Calu3 (cell line): ENCODE results near the gene ROBO3. TPM values are rescaled to one million over a fixed set of nuclear protein-coding genes. Genes with fewer than 3 reads are reported as not detected.

ENCODE experiments used
- BruUV-seq: library from RNA; stranded (reverse); fragments of 400-500 nt; replicated peaks from 2 replicates; lab custom pipeline; 2021; lab: Mats Ljungman, UMichigan
- CTCF ChIA-PET: fragments of 300-600 bp; sonication (Branson Sonifier 250); formaldehyde crosslinking; loops from one replicate; lab custom pipeline; 2022; ENCODE audit warnings: antibody characterized with exemption; lab: Charles Lee
- DNase-seq: peaks from one replicate; pipeline ENCODE4 v3.0.0; 2022
- H3K27ac Mint-ChIP-seq: one replicate; pipeline ENCODE4 v1.8.0; 2022; ENCODE audit warnings: mixed read lengths; ENCODE audit not compliant: unreplicated experiment
- H3K27me3 Mint-ChIP-seq: one replicate; pipeline ENCODE4 v1.8.0; 2022; ENCODE audit warnings: mixed read lengths; ENCODE audit not compliant: unreplicated experiment
- H3K36me3 Mint-ChIP-seq: one replicate; pipeline ENCODE4 v1.8.0; 2022; ENCODE audit warnings: mild to moderate bottlenecking, moderate library complexity, mixed read lengths; ENCODE audit not compliant: insufficient read depth, unreplicated experiment
- H3K4me1 Mint-ChIP-seq: one replicate; pipeline ENCODE4 v1.8.0; 2022; ENCODE audit warnings: mild to moderate bottlenecking, low read depth, mixed read lengths; ENCODE audit not compliant: unreplicated experiment
- H3K4me3 Mint-ChIP-seq: one replicate; pipeline ENCODE4 v1.8.0; 2022; ENCODE audit warnings: mild to moderate bottlenecking, low read depth, moderate library complexity, mixed read lengths; ENCODE audit not compliant: unreplicated experiment
- H3K9me3 Mint-ChIP-seq: one replicate; pipeline ENCODE4 v1.8.0; 2022; ENCODE audit warnings: low read depth, mixed read lengths; ENCODE audit not compliant: unreplicated experiment
- intact Hi-C: fragments of 100-400 bp; cut with micrococcal nuclease; formaldehyde crosslinking; loops from one replicate; pipeline ENCODE4 v1.10.0; 2022; ENCODE audit not compliant: unreplicated experiment
- total RNA-seq: library from RNA; stranded (reverse); gene quantifications from 2 replicates; pipeline ENCODE4 v1.2.3, GENCODE V29; 2022
- TF ChIP-seq, protein P1 (sequence below): fragments of 200-600 bp; IDR thresholded peaks from one replicate; pipeline ENCODE4 v1.8.0; 2022; ENCODE audit warnings: antibody characterized with exemption; ENCODE audit not compliant: unreplicated experiment

ROBO3 gene
- total RNA-seq, 1 experiment from 2014 or later: 0.99 TPM

DNA sequence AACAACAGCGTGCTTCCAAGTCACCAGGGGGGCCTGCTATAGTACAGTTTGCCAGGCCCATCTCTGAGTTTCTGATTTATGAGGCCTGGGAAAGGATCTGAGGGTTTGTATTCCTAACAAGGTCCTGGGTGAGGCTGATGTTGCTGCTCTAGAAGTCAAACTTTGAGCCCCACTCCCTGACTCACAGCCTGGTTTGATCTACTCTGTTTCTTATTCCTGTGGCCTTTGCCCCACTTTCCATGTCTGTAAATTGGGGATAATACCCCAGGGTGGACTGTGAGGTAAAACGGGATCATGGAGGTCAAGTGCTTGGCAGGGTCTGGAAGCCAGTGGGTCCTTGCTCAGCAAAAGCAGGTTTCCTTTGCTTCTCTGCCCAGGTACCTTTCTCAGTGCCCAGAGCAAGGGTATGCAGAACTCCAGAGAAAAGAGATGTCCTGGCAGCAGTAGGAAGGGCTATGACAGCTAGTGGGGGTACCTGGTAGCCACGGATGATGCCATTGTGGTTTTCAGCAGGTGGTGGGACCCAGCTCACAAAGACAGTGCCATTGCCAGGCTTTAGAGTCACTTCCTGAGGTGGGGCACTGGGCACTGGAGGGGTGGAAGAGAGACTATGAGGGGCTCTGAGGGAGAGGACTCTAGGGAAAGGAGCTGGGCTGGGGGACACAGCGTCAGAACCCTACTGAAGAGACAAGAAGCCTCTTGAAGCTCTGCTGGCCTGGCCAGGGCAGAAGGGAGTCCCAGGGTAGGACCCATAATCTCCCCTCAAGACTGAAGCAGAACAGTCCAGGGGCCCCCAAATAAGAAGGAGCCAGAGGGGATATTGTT, 29.6 kb downstream of the ROBO3 start:
- Mint-ChIP-seq H3K9me3 (no peaks in the 10 kb centered on the region), H3K36me3 (no peaks in the 10 kb centered on the region), H3K4me1 (no peaks in the 10 kb centered on the region), H3K4me3 (no peak overlapping the region), H3K27ac (no peak overlapping the region), H3K27me3 (peaks cover 85% of the 10 kb centered on the region)
- intact Hi-C loops: no loop called here
- CTCF ChIA-PET: no interaction called here
- DNase-seq: no peak
- TF ChIP-seq, protein P1, sequence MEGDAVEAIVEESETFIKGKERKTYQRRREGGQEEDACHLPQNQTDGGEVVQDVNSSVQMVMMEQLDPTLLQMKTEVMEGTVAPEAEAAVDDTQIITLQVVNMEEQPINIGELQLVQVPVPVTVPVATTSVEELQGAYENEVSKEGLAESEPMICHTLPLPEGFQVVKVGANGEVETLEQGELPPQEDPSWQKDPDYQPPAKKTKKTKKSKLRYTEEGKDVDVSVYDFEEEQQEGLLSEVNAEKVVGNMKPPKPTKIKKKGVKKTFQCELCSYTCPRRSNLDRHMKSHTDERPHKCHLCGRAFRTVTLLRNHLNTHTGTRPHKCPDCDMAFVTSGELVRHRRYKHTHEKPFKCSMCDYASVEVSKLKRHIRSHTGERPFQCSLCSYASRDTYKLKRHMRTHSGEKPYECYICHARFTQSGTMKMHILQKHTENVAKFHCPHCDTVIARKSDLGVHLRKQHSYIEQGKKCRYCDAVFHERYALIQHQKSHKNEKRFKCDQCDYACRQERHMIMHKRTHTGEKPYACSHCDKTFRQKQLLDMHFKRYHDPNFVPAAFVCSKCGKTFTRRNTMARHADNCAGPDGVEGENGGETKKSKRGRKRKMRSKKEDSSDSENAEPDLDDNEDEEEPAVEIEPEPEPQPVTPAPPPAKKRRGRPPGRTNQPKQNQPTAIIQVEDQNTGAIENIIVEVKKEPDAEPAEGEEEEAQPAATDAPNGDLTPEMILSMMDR: no peak
- no TSS peak for BruUV-seq

DNA sequence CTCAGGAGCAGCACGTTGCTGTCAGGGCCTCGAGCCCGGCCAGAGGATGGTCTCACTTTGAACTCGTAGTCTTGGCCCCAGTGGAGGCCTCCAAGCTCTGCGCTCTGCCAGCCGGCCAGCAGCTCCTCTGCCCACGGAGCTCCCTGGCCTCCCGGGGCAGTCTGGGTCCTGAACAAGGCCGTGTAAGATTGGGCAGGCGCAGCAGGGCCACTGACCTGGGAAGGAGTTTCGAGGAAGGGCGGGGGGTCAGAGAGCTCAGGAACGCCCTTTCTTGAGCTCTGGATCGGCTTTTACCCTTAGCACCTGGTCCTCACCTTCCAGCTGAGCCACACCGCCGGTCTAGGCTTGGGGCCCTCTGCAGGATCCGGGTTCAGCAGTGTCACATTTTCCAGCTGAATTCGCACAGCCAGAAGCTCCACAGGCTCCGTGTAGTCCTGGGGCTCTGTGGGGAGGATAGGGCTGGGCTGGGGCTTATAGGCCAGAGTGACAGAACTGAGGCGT, 30.3 kb downstream of the ROBO3 start:
- DNase-seq: no peak
- CTCF ChIA-PET: no interaction called here
- no peaks in the 10 kb centered on the region for H3K9me3 Mint-ChIP-seq
- BruUV-seq: no TSS peak
- intact Hi-C loops: no loop called here
- H3K4me1 Mint-ChIP-seq: no peaks in the 10 kb centered on the region
- no peak overlapping the region for H3K4me3 Mint-ChIP-seq
- H3K36me3 Mint-ChIP-seq: no peaks in the 10 kb centered on the region
- H3K27ac Mint-ChIP-seq: no peak overlapping the region
- TF ChIP-seq, protein P1: no peak
- peaks cover 85% of the 10 kb centered on the region for H3K27me3 Mint-ChIP-seq

DNA sequence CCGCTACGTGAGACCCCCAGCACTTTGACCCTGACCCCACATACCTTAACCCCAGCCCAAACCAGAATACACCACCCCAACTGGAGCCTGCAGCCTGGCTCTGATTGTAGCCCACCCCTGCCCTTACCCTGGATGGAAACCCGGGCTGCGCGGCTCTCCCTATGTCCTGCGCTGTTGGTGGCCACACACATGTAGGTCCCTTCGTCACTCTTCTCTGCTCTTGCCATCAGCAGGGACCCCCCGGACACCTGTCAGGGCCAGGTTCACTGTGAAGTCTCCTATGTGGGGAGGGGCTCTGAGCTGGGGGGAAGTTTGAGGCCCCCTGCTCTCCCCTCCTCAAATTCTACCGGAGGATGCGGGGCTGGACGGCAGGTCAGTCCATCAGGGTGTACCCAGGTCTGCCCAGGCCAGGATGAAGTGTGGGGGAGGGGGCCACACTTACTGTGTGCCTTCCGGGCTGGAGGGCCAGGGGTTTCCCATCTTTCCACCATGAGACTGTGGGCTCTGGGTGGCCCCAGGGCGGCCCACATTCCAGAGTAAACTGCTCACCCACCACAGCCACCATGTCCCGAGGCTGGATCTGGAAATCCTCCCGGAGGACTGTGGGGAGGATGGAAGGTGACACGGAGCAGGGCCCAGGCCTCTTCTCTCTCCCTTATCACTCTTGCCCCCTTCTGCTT, 31.0 kb downstream of the ROBO3 start:
- TF ChIP-seq, protein P1: no peak
- no peaks in the 10 kb centered on the region for H3K4me1 Mint-ChIP-seq
- H3K9me3 Mint-ChIP-seq: no peaks in the 10 kb centered on the region
- intact Hi-C loops: no loop called here
- no peak overlapping the region for H3K4me3 Mint-ChIP-seq
- H3K36me3 Mint-ChIP-seq: no peaks in the 10 kb centered on the region
- no peak overlapping the region for H3K27ac Mint-ChIP-seq
- no peak for DNase-seq
- no TSS peak for BruUV-seq
- CTCF ChIA-PET: no interaction called here
- H3K27me3 Mint-ChIP-seq: peaks cover 85% of the 10 kb centered on the region

DNA sequence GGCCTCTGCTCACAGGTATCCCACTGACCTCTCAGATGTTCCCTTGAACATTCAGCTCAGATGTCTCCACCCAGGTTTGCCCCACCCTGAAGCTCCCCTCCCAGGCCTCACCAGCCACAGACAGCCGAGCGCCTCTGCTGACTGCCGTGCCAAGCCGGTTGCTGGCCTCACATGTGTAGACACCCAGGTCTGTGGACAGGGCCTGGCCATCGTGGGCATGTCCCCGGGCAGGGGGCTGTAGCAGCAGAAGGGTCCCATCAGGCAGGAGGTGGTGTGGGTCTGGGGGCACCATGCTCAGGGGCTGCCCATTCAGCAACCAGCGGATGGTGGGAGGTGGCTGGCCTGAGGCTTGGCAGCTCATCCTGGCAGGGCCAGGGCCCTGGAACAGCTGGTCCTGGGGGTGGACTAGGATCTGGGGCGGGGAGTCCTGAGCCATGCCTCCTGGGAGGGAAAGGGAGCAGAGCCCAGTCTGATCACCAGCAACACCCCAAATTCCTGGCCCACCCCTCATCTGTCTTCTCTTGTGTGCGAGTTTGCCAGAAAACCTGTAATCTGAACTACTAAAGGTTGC, 31.7 kb downstream of the ROBO3 start:
- Mint-ChIP-seq H3K27ac (no peak overlapping the region), H3K4me1 (no peaks in the 10 kb centered on the region), H3K4me3 (no peak overlapping the region), H3K27me3 (peaks cover 89% of the 10 kb centered on the region), H3K9me3 (no peaks in the 10 kb centered on the region), H3K36me3 (no peaks in the 10 kb centered on the region)
- no TSS peak for BruUV-seq
- DNase-seq: no peak
- intact Hi-C loops: no loop called here
- TF ChIP-seq, protein P1: no peak
- CTCF ChIA-PET: no interaction called here
